ENCODE results near the gene ECI2.

- TF ChIP-seq CTCF (IDR thresholded peaks at IDR 0.05; ENCODE audit: low read depth, low read length): no peak
- TF ChIP-seq MYC (IDR thresholded peaks at IDR 0.05; ENCODE audit: low read depth, low read length): no peak
- no peak for TF ChIP-seq POLR2A (IDR thresholded peaks at IDR 0.05; ENCODE audit: extremely low read depth, insufficient read length)
These were observed 27.5 kb downstream of the ECI2 start for GRCh38 chr6:4107873-4108272.
